Spleen (tissue), 11 donors: ENCODE measurements around the gene MGRN1. TPM values are rescaled to one million over a fixed set of nuclear protein-coding genes. Genes with fewer than 3 reads are reported as not detected.

Source experiments
- DNase-seq: peaks from one replicate; pipeline ENCODE4 v3.0.0-alpha.2; 2020
- H3K27ac ChIP-seq, 8 donors: fragments of 200-600 bp; sonication (generic) in 7 of 8; 1 replicate in 4 of 8; 2 replicates in 4 of 8; pipeline versions ENCODE4 v1.5.0 to v1.8.0; 2016 to 2021; ENCODE audit warnings: inconsistent platforms in 4 of 8, mild to moderate bottlenecking in 4 of 8, moderate library complexity in 1 of 8
- H3K27me3 ChIP-seq, 7 donors: fragments of 200-600 bp; sonication (generic) in 6 of 7; replicated peaks in 1 of 7; 1 replicate in 4 of 7; 2 replicates in 3 of 7; pipeline versions ENCODE4 v1.5.0 to v1.8.0; 2016 to 2021; ENCODE audit warnings: inconsistent platforms in 3 of 7, mild to moderate bottlenecking in 1 of 7
- H3K36me3 ChIP-seq, 6 donors: fragments of 200-600 bp; sonication (generic) in 5 of 6; 1 replicate in 4 of 6; 2 replicates in 2 of 6; pipeline versions ENCODE4 v1.5.0 to v1.8.0; 2016 to 2021; ENCODE audit warnings: inconsistent platforms in 2 of 6
- H3K4me1 ChIP-seq, 6 donors: fragments of 200-600 bp; sonication (generic) in 5 of 6; 1 replicate in 3 of 6; 2 replicates in 3 of 6; pipeline versions ENCODE4 v1.5.0 to v1.8.0; 2016 to 2021; ENCODE audit warnings: inconsistent platforms in 3 of 6
- H3K4me3 ChIP-seq, 8 donors: fragments of 200-600 bp; sonication (generic) in 7 of 8; 1 replicate in 4 of 8; 2 replicates in 4 of 8; pipeline versions ENCODE4 v1.5.0 to v1.8.0; 2016 to 2021; ENCODE audit warnings: inconsistent platforms in 4 of 8, mild to moderate bottlenecking in 4 of 8, moderate library complexity in 2 of 8
- H3K9me3 ChIP-seq, 8 donors: fragments of 200-600 bp; sonication (generic) in 7 of 8; 1 replicate in 4 of 8; 2 replicates in 4 of 8; pipeline versions ENCODE4 v1.5.0 to v1.8.0; 2016 to 2021; ENCODE audit warnings: inconsistent platforms in 4 of 8
- POLR2A ChIP-seq, 3 donors: fragments of 450-650 bp; IDR thresholded peaks; one replicate each; pipeline ENCODE4 v1.5.1; 2017; ENCODE audit warnings: antibody characterized with exemption in 3 of 3, mild to moderate bottlenecking in 1 of 3
- POLR2AphosphoS5 ChIP-seq, 3 donors: sonication (generic); formaldehyde crosslinking; IDR thresholded peaks; one replicate each; pipeline ENCODE4 v1.5.1; 2017; ENCODE audit warnings: antibody characterized with exemption in 3 of 3
- WGBS, 5 donors: extraction: QIAGEN DNeasy Blood & Tissue Kit in 3 of 5; methylation state at CpG; one replicate each; pipeline versions ENCODE4 v1.1.5 to v1.1.7; 2013 to 2018; 5-methylcytosine and 5-hydroxymethylcytosine counted together
- intact Hi-C: fragments of 100-400 bp; cut with DNase I; formaldehyde crosslinking; loops from one replicate; pipeline ENCODE4 v1.15.0; 2023; ENCODE audit warnings: low total_unique reads
- polyA plus RNA-seq, 3 donors: library from polyadenylated mRNA; stranded (reverse); fragments of 200-250 nt; gene quantifications; one replicate each; pipeline ENCODE4 v1.2.1, GENCODE V29; 2013
- total RNA-seq, 7 donors: library from RNA; depleted of rRNA in 3 of 7; stranded (reverse); fragments of >200 nt in 3 of 7; fragmentation: NEBNext Ultra II Directional in 4 of 7; extraction: Animal tissue kit (Norgen Biotek cat#: 25700) in 4 of 7; gene quantifications; one replicate each; pipeline versions ENCODE4 v1.1.0 to v1.2.1, GENCODE V29; 2016 to 2021
- TF ChIP-seq, protein P1 (sequence below), 11 experiments: fragments of 200-600 bp in 7 of 11; fragments of 450-650 bp in 4 of 11; sonication (generic) in 4 of 11; IDR thresholded peaks in 8 of 11; conservative IDR thresholded peaks in 3 of 11; 1 replicate in 7 of 11; 2 replicates in 4 of 11; pipeline versions ENCODE4 v1.4.0 to v1.8.0; 2016 to 2021; ENCODE audit warnings: antibody characterized with exemption in 11 of 11, inconsistent platforms in 4 of 11, mild to moderate bottlenecking in 1 of 11
- donor health status: healthy with polysubstance abuse.
- donor health status: DM: no; HTN: no; CAD: no; lungs with moderate emphysema.
- donor health status: DM: no; HTN: no; CAD: no.
- donor health status: Bipolar disorder and iron deficiency.
- donor health status: healthy.
- donor health status: DM: no; HTN: no; CAD: no.
- donor health status: DM: yes; HTN: yes; CAD: no.

The MGRN1 gene
- total and polyA plus RNA-seq, 10 donors = 7.6 to 132 (median 75.1) TPM

GRCh38 chr16:4646773-4647643 lies 22.4 kb downstream of the MGRN1 start:
- H3K27ac ChIP-seq = peak overlapping the region in 1 of 8 donors; percentile 8
- intact Hi-C loops = no loop called here

GRCh38 chr16:4647644-4647980 lies 23.0 kb downstream of the MGRN1 start:
- Histone ChIP-seq H3K9me3 (no peaks in the 10 kb centered on the region), H3K27ac (no peak overlapping the region), H3K27me3 (no peaks in the 10 kb centered on the region), H3K4me3 (no peak overlapping the region), H3K4me1 (peaks cover 0 to 65% (median 26%) of the 10 kb centered on the region in 6 donors), H3K36me3 (peaks cover 0 to 80% (median 18%) of the 10 kb centered on the region in 6 donors)
- WGBS, 5 donors = 96 to 100% (median 98%) methylated on average over 8 of the region's 8 CpGs
- TF ChIP-seq, protein P1, sequence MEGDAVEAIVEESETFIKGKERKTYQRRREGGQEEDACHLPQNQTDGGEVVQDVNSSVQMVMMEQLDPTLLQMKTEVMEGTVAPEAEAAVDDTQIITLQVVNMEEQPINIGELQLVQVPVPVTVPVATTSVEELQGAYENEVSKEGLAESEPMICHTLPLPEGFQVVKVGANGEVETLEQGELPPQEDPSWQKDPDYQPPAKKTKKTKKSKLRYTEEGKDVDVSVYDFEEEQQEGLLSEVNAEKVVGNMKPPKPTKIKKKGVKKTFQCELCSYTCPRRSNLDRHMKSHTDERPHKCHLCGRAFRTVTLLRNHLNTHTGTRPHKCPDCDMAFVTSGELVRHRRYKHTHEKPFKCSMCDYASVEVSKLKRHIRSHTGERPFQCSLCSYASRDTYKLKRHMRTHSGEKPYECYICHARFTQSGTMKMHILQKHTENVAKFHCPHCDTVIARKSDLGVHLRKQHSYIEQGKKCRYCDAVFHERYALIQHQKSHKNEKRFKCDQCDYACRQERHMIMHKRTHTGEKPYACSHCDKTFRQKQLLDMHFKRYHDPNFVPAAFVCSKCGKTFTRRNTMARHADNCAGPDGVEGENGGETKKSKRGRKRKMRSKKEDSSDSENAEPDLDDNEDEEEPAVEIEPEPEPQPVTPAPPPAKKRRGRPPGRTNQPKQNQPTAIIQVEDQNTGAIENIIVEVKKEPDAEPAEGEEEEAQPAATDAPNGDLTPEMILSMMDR (IDR thresholded peaks at IDR 0.05 in 8 of 11, conservative IDR thresholded peaks at IDR 0.05 in 3 of 11) = no peak
- no peak for TF ChIP-seq POLR2A (IDR thresholded peaks at IDR 0.05)
- no peak for TF ChIP-seq POLR2AphosphoS5 (IDR thresholded peaks at IDR 0.05)
- no peak for DNase-seq
- intact Hi-C loops = no loop called here

More at GRCh38 chr16:4646773-4647643, 22.4 kb downstream of the MGRN1 start:
- peaks cover 0 to 74% (median 12%) of the 10 kb centered on the region in 6 donors for H3K36me3 ChIP-seq
- no peak overlapping the region for H3K4me3 ChIP-seq
- H3K4me1 ChIP-seq = peaks cover 0 to 67% (median 30%) of the 10 kb centered on the region in 6 donors
- TF ChIP-seq POLR2AphosphoS5 (IDR thresholded peaks at IDR 0.05) = peak in 1 of 3 donors; percentile 29
- no peak for TF ChIP-seq POLR2A (IDR thresholded peaks at IDR 0.05)
- H3K9me3 ChIP-seq = no peaks in the 10 kb centered on the region
- 89 to 93% (median 91%) methylated on average over 10 to 22 of the region's 22 CpGs for WGBS, 5 donors
- no peaks in the 10 kb centered on the region for H3K27me3 ChIP-seq
- DNase-seq = no peak

- no peak overlapping the region for H3K4me3 ChIP-seq
- H3K4me1 ChIP-seq = peaks cover 0 to 68% (median 30%) of the 10 kb centered on the region in 6 donors
- 91 to 97% (median 94%) methylated on average over 11 to 13 of the region's 13 CpGs for WGBS, 5 donors
- no peaks in the 10 kb centered on the region for H3K27me3 ChIP-seq
- intact Hi-C loops = no loop called here
- TF ChIP-seq POLR2A (IDR thresholded peaks at IDR 0.05) (no peak), POLR2AphosphoS5 (IDR thresholded peaks at IDR 0.05) (no peak)
- TF ChIP-seq, protein P1 (IDR thresholded peaks at IDR 0.05 in 8 of 11, conservative IDR thresholded peaks at IDR 0.05 in 3 of 11) = no peak
- H3K36me3 ChIP-seq = peaks cover 0 to 88% (median 28%) of the 10 kb centered on the region in 6 donors
- no peaks in the 10 kb centered on the region for H3K9me3 ChIP-seq
- no peak for DNase-seq
- peak overlapping the region in 3 of 8 donors; percentile 40 to 83 (median 65) for H3K27ac ChIP-seq
Measured at GRCh38 chr16:4648917-4649316, 24.3 kb downstream of the MGRN1 start.

DNA sequence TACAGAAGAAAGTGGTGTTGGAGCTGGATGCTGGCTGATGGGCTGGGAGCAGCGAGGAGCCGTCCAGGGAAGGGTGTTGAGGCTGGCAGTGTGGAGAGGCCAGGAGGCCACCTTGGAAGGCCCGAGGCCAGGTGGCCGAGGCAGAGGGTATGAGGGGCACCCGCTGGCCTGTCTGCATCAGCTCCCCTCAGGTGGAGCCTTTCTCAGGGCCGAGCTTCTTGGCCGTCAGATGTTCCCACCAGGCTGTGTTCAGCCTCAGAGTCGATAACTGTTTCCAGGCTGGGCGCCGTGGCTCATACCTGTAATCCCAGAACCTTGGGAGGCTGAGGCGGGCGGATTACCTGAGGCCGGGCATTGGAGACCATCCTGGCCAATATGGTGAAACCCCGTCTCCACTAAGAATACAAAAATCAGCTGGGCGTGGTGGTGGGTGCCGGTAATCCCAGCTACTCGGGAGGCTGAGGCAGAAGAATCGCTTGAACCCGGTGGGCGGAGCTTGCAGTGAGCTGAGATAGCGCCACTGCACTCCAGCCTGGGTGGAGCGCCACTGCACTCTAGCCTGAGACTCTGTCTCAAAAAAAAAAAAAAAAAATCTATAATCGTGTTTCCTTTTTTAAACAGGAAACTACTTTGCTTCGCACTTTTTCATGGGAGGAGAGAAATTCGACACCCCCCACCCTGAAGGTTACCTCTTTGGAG lies 25.3 kb downstream of the MGRN1 start:
- no peak overlapping the region for H3K4me3 ChIP-seq
- intact Hi-C loops = no loop called here
- TF ChIP-seq, protein P1 (IDR thresholded peaks at IDR 0.05 in 8 of 11, conservative IDR thresholded peaks at IDR 0.05 in 3 of 11) = no peak
- TF ChIP-seq POLR2AphosphoS5 (IDR thresholded peaks at IDR 0.05) = no peak
- TF ChIP-seq POLR2A (IDR thresholded peaks at IDR 0.05) = no peak
- H3K27me3 ChIP-seq = no peaks in the 10 kb centered on the region
- H3K9me3 ChIP-seq = no peaks in the 10 kb centered on the region
- 81 to 85% (median 83%) methylated on average over 25 of the region's 25 CpGs for WGBS, 5 donors
- peaks cover 0 to 88% (median 36%) of the 10 kb centered on the region in 6 donors for H3K36me3 ChIP-seq
- no peak for DNase-seq
- peak overlapping the region in 6 of 8 donors; percentile 32 to 83 (median 60) for H3K27ac ChIP-seq
- peaks cover 0 to 75% (median 31%) of the 10 kb centered on the region in 6 donors for H3K4me1 ChIP-seq
